ENCODE results near the gene TMEM132C.

TMEM132C gene

GRCh38 chr12:128612150-128612850 is 345.3 kb downstream of the TMEM132C start:
- no peak for DNase-seq (ENCODE audit: low read depth)

GRCh38 chr12:128613837-128614590 is 347.0 kb downstream of the TMEM132C start:
- no peak for DNase-seq (ENCODE audit: low read depth)

DNA sequence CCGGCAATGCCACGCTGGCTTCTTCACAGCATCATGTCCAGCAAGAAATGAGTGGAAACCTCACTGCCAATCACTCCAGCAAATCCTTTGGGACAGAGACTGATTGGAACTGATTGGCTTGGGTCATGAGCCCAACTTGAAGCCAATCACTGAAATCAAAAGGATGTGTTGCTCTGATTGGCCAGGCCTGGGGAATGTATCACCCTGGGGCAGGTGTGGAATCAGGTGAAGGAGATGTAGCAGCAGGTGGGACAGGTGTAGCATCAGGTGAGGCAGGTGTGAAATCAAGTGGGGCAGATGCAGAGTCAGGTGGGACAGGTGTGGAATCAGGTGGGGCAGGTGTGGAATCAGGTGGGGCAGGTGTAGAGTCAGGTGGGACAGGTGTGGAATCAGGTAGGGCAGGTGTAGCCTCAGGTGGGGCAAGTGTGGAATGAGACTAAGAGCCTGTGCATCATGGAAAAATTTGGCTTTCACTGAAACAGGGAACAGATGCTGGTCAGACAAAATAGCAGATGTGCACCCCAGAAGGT is 350.4 kb downstream of the TMEM132C start:
- no peak for DNase-seq (ENCODE audit: low read depth)

GRCh38 chr12:128619263-128619662 is 352.3 kb downstream of the TMEM132C start:
- no peak for DNase-seq (ENCODE audit: low read depth)

- DNase-seq (ENCODE audit: low read depth), result no peak
These were observed 354.3 kb downstream of the TMEM132C start for GRCh38 chr12:128621304-128621703.

GRCh38 chr12:128623748-128624147 is 356.8 kb downstream of the TMEM132C start:
- no peak for DNase-seq (ENCODE audit: low read depth)

DNA sequence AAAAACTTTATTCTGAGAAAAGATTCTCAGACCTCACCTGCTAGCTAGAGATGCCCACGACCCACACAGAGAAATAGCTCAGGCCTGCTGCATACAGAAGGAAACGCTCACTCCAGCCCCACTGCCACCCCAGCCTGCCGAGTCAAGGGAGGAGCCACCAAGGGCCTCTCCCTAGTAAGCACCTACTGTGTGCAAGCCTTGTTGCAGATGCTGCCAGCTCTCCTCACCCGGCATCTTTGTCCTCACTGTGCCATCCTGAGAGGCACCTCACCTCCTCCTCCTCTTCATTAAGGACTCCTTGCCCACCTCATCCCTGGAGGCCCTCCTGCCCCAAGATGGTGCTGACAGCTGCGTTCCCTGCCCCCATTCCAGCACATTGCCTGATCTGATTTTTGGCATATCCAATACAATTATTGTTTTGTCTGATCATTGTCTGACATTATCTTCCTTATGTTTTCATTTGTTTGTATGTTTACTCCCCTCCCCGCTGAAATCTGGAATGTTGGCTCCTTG is 359.9 kb downstream of the TMEM132C start:
- no peak for DNase-seq (ENCODE audit: low read depth)

GRCh38 chr12:128627659-128628058 is 360.7 kb downstream of the TMEM132C start:
- DNase-seq (ENCODE audit: low read depth), result no peak

- DNase-seq (ENCODE audit: low read depth), result no peak
These were observed 363.0 kb downstream of the TMEM132C start for GRCh38 chr12:128629979-128630378.

DNA sequence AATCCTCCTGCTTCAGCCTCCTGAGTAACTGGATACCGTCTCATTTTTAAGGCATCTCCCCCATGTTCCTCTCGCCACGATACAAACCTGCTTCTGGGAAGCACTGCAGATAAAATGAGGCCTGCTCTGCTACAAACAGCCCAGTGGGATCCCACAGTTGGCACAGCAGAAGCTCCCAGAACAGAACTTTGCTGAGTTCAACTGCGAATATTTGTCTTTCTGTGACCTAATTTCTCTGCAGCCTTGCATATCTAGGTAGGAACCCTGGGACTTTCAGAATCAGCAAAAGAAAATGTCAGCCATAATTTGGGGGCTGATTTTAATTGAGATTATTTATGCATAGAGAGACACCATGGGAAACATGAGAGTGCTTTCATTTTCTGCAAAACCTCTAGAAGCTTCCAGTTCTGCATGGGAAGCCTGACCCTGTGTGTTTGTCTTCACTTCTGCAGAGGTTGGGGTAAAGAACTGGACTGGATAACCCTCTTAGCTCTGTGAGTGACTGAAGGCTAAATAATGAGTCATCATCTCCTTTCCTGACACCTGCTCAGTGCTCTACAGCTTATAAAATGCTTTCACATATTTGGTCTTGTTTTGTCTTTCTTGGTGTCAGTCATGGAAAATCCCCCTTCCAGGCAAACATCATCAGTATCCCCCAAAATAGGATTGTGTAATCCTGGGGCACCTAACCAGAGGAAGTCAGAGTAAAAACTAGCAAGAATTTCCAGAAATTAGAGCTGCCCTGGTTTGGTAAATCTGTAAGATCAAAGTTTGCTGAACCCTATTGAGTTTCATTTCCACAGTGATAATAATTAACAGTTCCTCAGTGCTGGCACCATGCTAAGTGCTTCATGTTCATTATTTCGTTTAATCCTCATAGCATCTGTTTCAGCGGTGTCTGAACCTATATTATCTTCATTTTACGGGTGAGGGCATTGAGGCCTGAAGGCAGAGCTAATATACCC is 371.0 kb downstream of the TMEM132C start:
- DNase-seq (ENCODE audit: low read depth), result no peak

DNA sequence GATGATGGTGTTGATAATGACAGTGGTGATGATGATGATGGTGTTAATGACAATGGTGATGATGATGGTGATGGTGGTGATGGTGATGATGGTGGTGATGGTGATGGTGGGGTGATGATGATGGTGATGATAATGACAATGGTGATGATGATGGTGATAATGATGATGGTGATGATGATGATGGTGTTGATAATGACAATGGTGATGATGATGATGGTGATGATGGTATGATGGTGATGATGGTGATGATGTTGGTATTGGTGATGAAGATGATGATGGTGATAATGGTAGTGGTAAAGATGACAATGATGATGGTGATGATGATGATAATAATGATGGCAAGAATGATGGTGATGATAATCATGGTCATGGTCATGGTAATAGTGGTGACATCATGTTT is 372.1 kb downstream of the TMEM132C start:
- DNase-seq (ENCODE audit: low read depth), result no peak

- no peak for DNase-seq (ENCODE audit: low read depth)
These were observed 376.2 kb downstream of the TMEM132C start for GRCh38 chr12:128643155-128643554.

- DNase-seq (ENCODE audit: low read depth), result no peak
These were observed 377.8 kb downstream of the TMEM132C start for GRCh38 chr12:128644664-128645296.

- no peak for DNase-seq (ENCODE audit: low read depth)
These were observed 382.9 kb downstream of the TMEM132C start for GRCh38 chr12:128649902-128650301.

DNA sequence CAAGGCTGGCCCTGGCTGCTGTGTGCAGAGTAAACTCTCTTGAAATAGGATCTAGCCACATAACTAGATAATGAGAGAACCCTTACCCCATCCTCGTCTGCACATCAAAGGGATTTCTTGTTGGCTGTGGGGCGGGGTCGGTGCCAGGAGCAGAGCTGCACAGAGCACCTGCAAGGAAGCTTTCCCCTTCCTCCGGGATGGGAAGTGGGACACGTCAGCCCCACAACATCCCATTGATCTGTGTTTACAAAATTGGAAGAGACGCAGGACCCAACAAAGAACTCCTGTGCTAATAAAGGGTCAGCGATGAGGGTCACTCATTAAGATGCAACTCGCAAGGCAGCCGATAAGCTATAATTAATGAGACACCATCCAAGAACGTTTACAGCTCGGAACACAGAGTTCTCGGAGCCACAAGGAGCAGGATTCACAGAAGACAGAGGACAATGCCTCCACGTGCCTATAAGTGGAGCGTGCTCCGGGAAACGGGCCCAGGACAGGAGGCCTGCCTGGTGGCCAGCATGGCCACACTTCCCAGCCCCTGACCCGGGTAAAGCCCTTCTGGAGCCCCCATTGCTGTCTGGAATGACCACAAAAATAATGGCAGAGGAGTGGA is 385.3 kb downstream of the TMEM132C start:
- DNase-seq (ENCODE audit: low read depth), result no peak

DNA sequence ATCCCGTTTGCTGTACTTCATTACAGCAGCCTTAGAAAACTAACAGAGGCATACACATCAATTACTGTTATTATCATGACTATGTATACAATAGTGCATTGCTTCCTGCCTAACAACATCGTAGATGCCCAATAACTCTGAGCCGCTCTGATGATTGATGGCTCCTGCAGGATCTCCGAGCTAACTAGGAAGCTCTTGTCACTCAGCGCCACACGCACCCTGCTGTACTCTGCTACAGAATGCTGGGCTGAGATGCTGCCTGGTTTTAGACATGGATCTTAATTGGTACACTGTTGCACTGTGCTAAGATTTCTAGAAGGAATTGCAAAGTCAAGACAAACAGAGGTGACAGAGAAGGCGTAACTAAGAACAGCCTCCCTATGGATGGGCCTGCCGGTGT is 387.5 kb downstream of the TMEM132C start:
- no peak for DNase-seq (ENCODE audit: low read depth)

- no peak for DNase-seq (ENCODE audit: low read depth)
These were observed 390.4 kb downstream of the TMEM132C start for GRCh38 chr12:128657378-128657777.

DNA sequence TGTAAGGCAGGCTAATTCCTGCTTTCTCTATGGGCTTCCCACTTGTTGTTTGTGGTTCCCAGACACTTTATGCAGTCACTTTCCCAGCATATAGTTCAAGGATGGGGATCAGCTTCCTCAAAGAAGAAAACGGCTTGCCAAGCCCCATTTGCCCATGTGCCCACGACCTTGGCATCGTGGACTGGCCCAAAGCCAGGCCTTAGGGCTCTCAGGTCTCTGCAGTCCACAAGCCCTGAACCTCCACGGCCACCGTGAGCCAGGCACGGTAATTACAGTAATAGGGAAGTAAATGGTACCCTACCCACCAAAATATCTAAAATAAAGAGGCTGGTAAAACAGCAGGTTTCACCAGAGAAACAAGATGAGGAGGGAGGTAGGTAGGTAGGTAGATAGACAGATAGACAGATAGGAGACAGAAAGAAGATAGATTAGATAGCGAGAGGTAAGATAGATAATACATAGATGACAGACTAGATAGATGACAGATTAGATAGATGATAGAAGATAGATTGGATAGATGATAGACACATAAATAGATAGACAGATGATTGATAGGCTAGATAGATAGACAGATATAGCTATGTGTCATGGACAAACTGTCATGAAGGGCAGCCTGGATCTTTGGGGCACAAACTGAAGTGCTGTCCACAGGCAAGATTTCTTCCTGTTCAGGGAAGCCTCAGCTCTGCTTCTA is 393.7 kb downstream of the TMEM132C start:
- no peak for DNase-seq (ENCODE audit: low read depth)

- no peak for DNase-seq (ENCODE audit: low read depth)
These were observed 394.2 kb downstream of the TMEM132C start for GRCh38 chr12:128661226-128661569.

DNA sequence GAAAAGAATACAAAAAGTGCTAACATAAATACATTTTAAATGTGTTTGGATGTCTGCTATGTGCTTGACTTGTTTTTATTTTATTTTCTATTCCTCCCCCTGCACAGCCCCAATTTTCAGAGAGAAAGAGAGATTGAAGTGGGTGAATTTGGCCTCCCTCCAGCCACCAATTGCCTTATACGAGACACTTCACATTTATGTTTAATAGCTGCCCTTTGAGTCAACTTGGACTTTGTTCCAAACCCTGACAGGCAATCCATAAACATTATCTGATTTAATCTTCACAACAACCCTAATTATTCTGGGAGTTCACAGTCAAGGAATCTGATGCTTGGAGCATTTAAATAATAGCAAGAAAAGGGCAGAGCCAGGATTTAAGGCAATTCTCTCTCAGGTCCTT is 395.1 kb downstream of the TMEM132C start:
- DNase-seq (ENCODE audit: low read depth), result no peak

DNA sequence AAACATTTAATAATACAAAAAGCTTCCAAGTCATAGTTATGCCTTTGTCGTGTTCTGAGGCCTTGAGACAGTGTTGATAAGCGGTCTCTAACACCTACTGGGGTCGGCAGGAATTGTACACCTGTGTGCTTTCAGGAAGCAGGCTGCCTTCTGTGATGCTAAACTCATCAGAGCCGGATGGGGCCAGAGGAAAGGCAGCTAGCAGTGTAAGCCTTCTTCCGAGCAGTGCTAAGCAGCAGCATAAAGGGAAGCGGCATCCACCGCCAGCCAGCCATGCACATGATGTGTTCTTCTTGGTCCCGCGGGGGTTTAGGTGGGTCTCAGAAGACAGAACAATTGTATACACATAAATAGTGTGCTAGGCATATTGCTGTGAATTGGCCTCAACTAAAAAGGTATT is 397.5 kb downstream of the TMEM132C start:
- no peak for DNase-seq (ENCODE audit: low read depth)

Measured in stromal cell of bone marrow (primary cell).